ENCODE data around the gene BAIAP2.

BAIAP2 gene

DNA sequence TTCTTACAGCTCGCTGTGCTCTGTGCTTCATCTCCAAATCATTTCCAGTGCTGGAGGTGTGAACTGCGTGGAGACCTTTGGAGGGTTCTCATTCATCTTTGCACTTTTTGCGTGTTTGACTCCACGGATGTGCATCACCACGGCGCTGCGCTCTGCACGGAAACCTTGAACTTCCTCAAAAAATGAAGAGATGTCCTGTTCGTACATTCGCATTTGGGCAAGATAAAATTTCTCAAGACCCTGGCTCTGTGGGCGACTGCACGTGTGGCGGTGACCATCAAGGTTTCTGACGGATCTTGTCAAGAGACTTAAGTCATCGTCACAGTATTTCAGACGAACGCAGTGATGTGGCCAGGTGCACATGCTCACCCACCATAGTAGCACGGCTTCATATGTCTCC lies 120.0 kb downstream of the BAIAP2 start:
- no peak for DNase-seq (ENCODE audit: low read depth in 1 of 2, low spot score in 1 of 2)

DNA sequence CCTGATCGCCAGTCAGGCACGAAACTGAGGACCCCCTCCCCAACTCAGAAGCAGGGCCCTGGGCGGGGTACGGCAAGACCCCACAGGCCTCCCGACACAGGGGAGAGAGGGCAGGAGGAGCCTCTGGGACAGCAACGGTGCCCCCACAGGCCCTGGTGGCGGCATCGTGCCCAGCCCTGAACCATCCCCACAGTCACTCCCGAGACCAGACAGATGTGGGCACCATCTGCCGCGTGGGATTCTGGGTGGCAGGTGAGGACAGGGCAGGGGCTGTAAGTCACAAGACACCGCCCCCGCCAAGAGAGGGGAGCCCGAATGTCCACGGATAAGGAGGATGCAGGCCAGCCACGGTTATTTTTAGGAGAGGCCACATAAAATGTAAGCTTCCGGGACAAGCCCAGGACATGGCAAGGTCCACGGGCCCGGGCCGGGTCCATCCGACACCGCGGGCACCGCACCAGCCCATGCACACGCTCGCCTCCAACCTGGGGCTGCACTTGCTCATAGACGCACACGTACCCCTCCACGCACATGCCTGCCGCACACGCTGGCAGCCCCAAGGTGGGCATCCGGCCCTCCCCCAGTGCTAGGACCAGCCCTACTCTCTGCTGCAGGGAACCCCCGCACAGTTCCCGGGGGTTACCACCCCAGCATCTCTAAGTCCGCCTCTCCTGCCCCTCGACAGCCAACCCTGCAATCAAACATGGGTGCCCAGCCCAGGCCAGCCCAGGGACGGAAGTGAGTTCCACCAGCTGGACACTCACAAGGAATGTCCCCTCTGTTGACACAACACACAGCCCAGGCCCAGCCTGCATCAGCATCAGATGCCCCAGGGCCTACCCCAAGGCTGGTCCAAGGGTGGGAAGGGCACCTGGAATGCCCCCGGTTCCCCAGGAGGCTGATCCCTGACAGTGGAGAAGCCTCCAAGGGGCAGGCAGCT lies 122.2 kb downstream of the BAIAP2 start:
- no peak for DNase-seq (ENCODE audit: low read depth in 1 of 2, low spot score in 1 of 2)

DNA sequence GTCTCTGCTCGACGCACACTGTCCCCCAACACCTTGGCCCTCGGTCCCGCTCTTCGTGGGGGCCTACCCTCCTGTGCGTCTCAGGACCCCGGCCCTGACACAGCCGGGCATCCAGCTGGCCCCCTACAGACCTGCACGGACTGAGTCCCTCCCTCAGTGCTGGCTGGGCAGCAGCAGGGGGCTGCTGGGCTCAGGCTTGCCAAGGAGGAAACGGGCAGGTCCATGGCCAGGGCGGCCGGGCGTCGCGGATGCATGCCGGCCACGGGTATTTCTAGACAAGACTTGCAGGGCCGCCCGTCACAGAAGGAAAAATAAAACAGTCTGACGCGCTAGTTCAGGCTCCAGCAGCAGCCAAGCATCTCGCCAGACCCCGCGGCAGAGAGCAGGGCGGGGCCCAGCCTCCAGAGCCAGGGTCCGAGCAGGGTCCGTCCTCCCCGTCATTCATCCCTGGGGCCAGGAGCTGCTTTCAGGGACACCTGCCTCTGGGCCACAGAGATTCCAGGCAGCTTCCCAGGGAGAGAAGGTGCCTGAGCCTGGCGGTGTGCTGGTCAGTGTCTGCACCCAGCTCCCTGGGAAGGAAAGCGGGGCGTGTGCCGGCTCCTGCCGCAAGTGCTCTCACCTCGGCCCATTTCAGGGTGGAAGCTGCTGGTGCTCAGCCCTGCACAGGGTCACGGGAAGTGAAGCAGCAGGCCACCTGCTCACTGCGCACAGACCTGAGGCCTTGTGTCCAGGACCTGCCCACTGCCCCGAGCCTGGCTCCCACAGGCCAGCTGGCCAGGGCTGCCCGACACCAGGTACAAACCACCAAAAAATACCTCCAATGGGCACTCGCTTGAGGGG lies 123.1 kb downstream of the BAIAP2 start:
- no peak for DNase-seq (ENCODE audit: low read depth in 1 of 2, low spot score in 1 of 2)

GRCh38 chr17:81158688-81159590 lies 124.0 kb downstream of the BAIAP2 start:
- DNase-seq (ENCODE audit: low read depth in 1 of 2, low spot score in 1 of 2), result no peak

GRCh38 chr17:81159611-81160265 lies 124.8 kb downstream of the BAIAP2 start:
- no peak for DNase-seq (ENCODE audit: low read depth in 1 of 2, low spot score in 1 of 2)

DNA sequence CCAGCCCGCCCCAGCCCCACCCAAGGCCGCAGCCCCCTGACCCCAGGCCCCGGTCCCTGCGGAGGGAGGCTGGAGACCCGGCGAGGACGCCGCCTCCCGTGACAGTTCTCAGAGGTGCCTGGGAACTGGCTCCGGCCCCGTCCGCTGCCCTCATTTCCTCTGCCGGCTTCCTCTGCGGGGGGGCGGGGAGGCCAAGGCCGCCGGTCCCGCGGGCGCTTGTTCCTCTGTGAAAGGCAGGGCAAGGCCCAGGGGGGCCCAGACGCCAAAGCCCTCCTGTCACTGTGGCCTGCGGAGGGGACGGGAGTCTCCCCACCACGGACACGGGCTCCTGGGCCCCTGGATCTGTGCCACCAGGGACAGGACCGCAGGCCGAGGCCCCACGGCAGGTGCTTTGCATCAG lies 125.4 kb downstream of the BAIAP2 start:
- DNase-seq (ENCODE audit: low read depth in 1 of 2, low spot score in 1 of 2), result no peak

DNA sequence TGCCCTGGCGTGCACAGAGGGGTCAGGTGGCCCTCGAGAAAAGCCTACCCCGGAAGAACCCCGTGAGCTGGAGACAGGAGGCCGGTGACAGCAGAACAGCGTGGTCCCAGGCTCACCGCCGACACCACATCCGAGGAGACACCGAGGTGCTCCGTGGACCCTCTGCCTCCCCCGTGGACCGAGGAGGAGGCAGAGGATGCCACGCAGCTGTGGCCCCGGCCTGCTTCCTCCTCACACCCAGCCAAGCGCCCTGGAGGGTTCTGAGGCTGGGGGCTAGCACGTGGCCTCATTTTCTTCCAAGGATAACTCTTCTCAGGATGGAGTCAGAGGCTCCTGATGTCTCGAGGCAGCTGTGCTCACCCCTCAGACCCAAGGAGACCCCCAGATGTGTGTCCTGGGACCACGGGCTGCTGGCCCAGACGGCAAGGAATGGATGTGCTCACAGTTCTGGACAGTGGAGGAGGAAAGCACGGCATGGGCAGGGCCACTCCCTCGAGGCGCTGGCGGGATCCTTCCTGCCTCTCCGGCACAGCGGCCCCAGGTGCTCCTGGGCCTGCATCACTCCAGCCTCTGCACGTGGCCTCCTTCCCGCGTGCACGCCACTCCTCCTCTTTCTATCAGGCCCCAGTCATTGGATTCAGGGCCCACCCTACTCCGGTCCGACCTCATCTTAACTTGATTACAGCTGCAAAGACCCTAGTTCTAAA lies 125.9 kb downstream of the BAIAP2 start:
- DNase-seq (ENCODE audit: low read depth in 1 of 2, low spot score in 1 of 2), result no peak

GRCh38 chr17:81161536-81161935 lies 126.6 kb downstream of the BAIAP2 start:
- DNase-seq (ENCODE audit: low read depth in 1 of 2, low spot score in 1 of 2), result no peak

- no peak for DNase-seq (ENCODE audit: low read depth in 1 of 2, low spot score in 1 of 2)
Observed at GRCh38 chr17:81161972-81162371, 127.0 kb downstream of the BAIAP2 start.

DNA sequence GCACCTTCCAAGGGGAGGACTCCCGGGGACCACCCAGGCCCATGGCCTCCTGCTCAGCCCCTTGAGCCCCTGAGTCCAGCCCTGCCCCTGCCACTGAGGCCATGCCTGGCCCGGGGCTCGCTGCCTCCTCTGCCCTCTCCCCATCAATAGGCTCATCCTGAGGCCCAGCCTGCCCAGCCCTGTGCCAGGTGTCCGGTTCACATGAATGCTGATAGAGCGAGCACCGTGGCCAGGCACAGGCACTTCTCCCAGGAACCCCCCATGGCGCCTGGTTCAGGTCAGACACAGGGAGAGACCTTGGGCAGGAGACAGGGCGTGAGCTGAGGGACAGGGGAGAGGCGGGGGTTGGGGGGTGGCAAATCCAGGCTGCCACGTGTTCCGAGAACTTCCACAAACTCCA lies 127.5 kb downstream of the BAIAP2 start:
- no peak for DNase-seq (ENCODE audit: low read depth in 1 of 2, low spot score in 1 of 2)

DNA sequence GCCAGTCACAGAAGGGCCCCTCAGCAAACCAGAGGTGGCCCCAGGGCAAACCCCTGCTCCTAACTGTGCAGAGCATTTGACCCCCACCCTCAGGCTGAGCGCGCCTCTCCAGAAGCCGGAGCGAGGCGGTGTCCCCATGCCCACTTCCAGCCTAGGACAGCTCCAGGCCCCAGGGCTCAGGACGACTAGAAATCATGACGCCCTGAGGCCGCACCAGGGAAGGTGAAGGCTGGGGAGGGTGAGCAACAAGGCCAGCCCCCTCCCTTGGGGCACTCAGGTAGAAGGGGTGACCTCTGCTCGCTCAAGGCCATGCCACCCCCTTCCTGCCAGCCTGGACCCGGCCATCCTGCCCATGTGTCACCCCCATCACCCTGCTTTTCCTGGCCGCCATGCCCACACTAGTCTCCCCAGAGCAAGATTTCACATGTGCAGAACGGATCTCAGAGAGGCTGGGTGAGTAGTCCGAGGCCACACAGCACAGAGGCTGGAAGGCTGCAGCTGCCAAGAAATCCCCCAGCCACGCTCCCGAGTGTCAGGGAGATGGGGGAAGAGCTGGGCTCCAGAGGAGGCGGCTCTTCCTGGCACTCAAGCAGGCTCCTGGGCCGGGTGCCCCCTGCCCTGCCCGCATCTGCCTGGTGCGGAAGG lies 128.2 kb downstream of the BAIAP2 start:
- DNase-seq (ENCODE audit: low read depth in 1 of 2, low spot score in 1 of 2), result no peak

DNA sequence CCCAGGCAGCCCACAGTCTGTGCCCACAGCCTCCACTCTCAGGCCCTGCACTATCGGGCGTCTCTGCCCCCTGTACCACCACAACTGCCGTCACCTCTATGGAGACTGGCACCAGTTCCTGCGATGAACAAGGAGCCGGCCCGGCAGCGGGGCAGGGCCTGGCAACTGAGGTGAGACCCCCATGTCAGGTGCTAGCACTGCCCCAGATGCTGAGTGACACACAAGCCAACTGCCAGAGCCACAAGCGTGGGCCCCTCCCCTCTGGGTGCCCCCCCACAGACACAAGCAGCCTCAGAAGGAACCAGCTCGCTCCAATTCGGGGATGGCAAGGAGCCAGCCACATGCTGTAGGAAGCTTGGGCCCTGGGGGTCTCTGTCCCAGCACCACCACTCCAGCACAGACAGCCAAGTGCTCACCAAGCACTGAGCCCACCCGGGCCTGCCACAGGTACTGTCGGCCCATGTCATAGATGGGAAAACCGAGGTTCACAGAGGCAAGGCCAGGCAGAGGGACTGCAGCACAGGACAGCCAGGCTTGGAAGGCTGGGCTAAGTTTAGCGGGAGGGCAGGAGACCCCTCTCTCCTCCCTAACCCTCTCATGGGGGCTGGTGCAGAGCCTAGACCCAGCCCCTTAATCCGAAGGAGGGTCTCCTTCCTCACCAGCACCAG lies 128.9 kb downstream of the BAIAP2 start:
- DNase-seq (ENCODE audit: low read depth in 1 of 2, low spot score in 1 of 2), result no peak

- no peak for DNase-seq (ENCODE audit: low read depth in 1 of 2, low spot score in 1 of 2)
Observed at GRCh38 chr17:81164371-81165245, 129.7 kb downstream of the BAIAP2 start.

- DNase-seq (ENCODE audit: low read depth in 1 of 2, low spot score in 1 of 2), result no peak
Observed at GRCh38 chr17:81165246-81166032, 130.5 kb downstream of the BAIAP2 start, which contains the start of gene PVALEF. Gene PVALEF (plus strand): TSS chr17:81165507. CDS start chr17:81181227, 15,720 bp downstream.

GRCh38 chr17:81166033-81166492 lies 131.1 kb downstream of the BAIAP2 start, which contains the start of gene AATK:
Gene AATK (minus strand): TSS chr17:81166221. CDS start chr17:81165992, 229 bp downstream.
- no peak for DNase-seq (ENCODE audit: low read depth in 1 of 2, low spot score in 1 of 2)

All from activated CD4-positive, alpha-beta T cell treated with anti-CD3 and anti-CD28 coated beads, Interleukin-2, amount 50 U/mL, for 24 hours (primary cell).